ENCODE data around the gene MDFI. TPM values are rescaled to one million over a fixed set of nuclear protein-coding genes. Genes with fewer than 3 reads are reported as not detected.

MDFI gene
- total RNA-seq, 1 experiment from 2014 or later: not detected

- no peak overlapping the region for H3K4me3 Mint-ChIP-seq (ENCODE audit: unreplicated experiment)
- H3K36me3 ChIP-seq (ENCODE audit: control insufficient read depth, insufficient read depth, low read length): no peaks in the 10 kb centered on the region
- intact Hi-C loops (cut with micrococcal nuclease; ENCODE audit: unreplicated experiment): no loop called here
- no peaks in the 10 kb centered on the region for H3K9me3 Mint-ChIP-seq (ENCODE audit: unreplicated experiment)
- H3K27me3 Mint-ChIP-seq (ENCODE audit: insufficient read depth, unreplicated experiment): peaks cover 13% of the 10 kb centered on the region
- ChIA-PET CTCF (no interaction called here), POLR2A (no interaction called here)
- DNase-seq: no peak
- no peaks in the 10 kb centered on the region for H3K4me1 Mint-ChIP-seq (ENCODE audit: low read depth, unreplicated experiment)
- H3K4me1 ChIP-seq: no peaks in the 10 kb centered on the region
- H3K27ac Mint-ChIP-seq (ENCODE audit: unreplicated experiment): no peak overlapping the region
- H3K9me3 ChIP-seq: peaks cover 3% of the 10 kb centered on the region; the same call in 1 of the 2 replicates
- H3K4me3 ChIP-seq (ENCODE audit: low read depth, low read length): no peak overlapping the region
- H3K36me3 Mint-ChIP-seq (ENCODE audit: insufficient read depth, unreplicated experiment): no peaks in the 10 kb centered on the region
- no peaks in the 10 kb centered on the region for H3K27me3 ChIP-seq (replicated peaks; ENCODE audit: control insufficient read depth, insufficient read depth, low read length)
- TF ChIP-seq CTCF (IDR thresholded peaks at IDR 0.05; ENCODE audit: insufficient read depth in 1 of 2, low read depth in 1 of 2, low read length in 1 of 2, severe bottlenecking in 1 of 2, unreplicated experiment in 1 of 2): no peak
- no TSS peak for BruUV-seq (replicated peaks)
Measured at GRCh38 chr6:41668968-41669367, 30.7 kb downstream of the MDFI start.

GRCh38 chr6:41670703-41671360 is 32.6 kb downstream of the MDFI start:
- intact Hi-C loops (cut with micrococcal nuclease; ENCODE audit: unreplicated experiment): no loop called here
- Histone ChIP-seq H3K4me1 (no peaks in the 10 kb centered on the region), H3K27me3 (replicated peaks; ENCODE audit: control insufficient read depth, insufficient read depth, low read length) (no peaks in the 10 kb centered on the region), H3K9me3 (peaks cover 3% of the 10 kb centered on the region; the same call in 1 of the 2 replicates), H3K36me3 (ENCODE audit: control insufficient read depth, insufficient read depth, low read length) (no peaks in the 10 kb centered on the region), H3K4me3 (ENCODE audit: low read depth, low read length) (no peak overlapping the region)
- DNase-seq: no peak
- Mint-ChIP-seq H3K4me1 (ENCODE audit: low read depth, unreplicated experiment) (no peaks in the 10 kb centered on the region), H3K4me3 (ENCODE audit: unreplicated experiment) (no peak overlapping the region), H3K27me3 (ENCODE audit: insufficient read depth, unreplicated experiment) (peaks cover 8% of the 10 kb centered on the region), H3K27ac (ENCODE audit: unreplicated experiment) (no peak overlapping the region), H3K36me3 (ENCODE audit: insufficient read depth, unreplicated experiment) (no peaks in the 10 kb centered on the region), H3K9me3 (ENCODE audit: unreplicated experiment) (no peaks in the 10 kb centered on the region)
- ChIA-PET CTCF (no interaction called here), POLR2A (no interaction called here)
- BruUV-seq (replicated peaks): no TSS peak
- TF ChIP-seq CTCF (IDR thresholded peaks at IDR 0.05; ENCODE audit: insufficient read depth in 1 of 2, low read depth in 1 of 2, low read length in 1 of 2, severe bottlenecking in 1 of 2, unreplicated experiment in 1 of 2): no peak

DNA sequence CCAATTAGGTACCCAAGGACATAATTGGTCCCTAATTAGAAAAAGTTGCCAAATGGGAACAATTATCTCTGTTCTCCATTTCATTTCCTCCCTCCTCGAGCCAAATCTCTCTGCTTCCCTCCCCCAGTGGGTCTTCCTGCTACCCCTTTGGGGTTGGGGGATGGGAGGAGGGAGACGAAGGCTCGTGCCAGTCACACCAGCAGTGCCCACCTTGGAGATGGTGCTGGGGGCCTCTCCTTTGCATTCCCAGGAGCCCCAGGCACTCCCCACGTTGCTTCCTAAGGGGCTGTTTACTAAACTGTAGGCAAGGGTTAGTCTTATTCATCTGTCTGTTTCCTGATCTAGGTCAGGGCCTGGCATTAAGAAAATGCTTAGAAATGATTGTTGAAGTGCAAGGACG is 33.1 kb downstream of the MDFI start:
- Mint-ChIP-seq H3K36me3 (ENCODE audit: insufficient read depth, unreplicated experiment) (no peaks in the 10 kb centered on the region), H3K4me3 (ENCODE audit: unreplicated experiment) (no peak overlapping the region), H3K27me3 (ENCODE audit: insufficient read depth, unreplicated experiment) (peaks cover 8% of the 10 kb centered on the region), H3K4me1 (ENCODE audit: low read depth, unreplicated experiment) (no peaks in the 10 kb centered on the region), H3K27ac (ENCODE audit: unreplicated experiment) (no peak overlapping the region), H3K9me3 (ENCODE audit: unreplicated experiment) (no peaks in the 10 kb centered on the region)
- no peak for DNase-seq
- no peak for TF ChIP-seq CTCF (IDR thresholded peaks at IDR 0.05; ENCODE audit: insufficient read depth in 1 of 2, low read depth in 1 of 2, low read length in 1 of 2, severe bottlenecking in 1 of 2, unreplicated experiment in 1 of 2)
- ChIA-PET POLR2A (no interaction called here), CTCF (no interaction called here)
- H3K4me1 ChIP-seq: no peaks in the 10 kb centered on the region
- BruUV-seq (replicated peaks): no TSS peak
- peaks cover 3% of the 10 kb centered on the region; the same call in 1 of the 2 replicates for H3K9me3 ChIP-seq
- H3K27me3 ChIP-seq (replicated peaks; ENCODE audit: control insufficient read depth, insufficient read depth, low read length): no peaks in the 10 kb centered on the region
- H3K4me3 ChIP-seq (ENCODE audit: low read depth, low read length): no peak overlapping the region
- no peaks in the 10 kb centered on the region for H3K36me3 ChIP-seq (ENCODE audit: control insufficient read depth, insufficient read depth, low read length)
- intact Hi-C loops (cut with micrococcal nuclease; ENCODE audit: unreplicated experiment): no loop called here
